Liver (tissue), 9 donors: ENCODE measurements around the gene FAM83C. TPM values are rescaled to one million over a fixed set of nuclear protein-coding genes. Genes with fewer than 3 reads are reported as not detected.
A peak's percentile ranks its signal among the peaks of the same experiment; 100 is the strongest.

ENCODE experiments used
- DNase-seq: peaks from one replicate; pipeline ENCODE4 v3.0.0-alpha.2; 2017; ENCODE audit warnings: low spot score
- H3K27ac ChIP-seq, 2 donors: one replicate each; pipeline ENCODE4 v1.7.0; 2013; ENCODE audit warnings: inconsistent platforms in 2 of 2, low read length in 2 of 2, control low read depth in 1 of 2, low read depth in 1 of 2, mild to moderate bottlenecking in 1 of 2
- H3K27me3 ChIP-seq, 4 donors: one replicate each; pipeline versions ENCODE4 v1.6.1 to v1.7.0; 2013; ENCODE audit warnings: low read length in 3 of 4, inconsistent platforms in 1 of 4, mild to moderate bottlenecking in 1 of 4, moderate library complexity in 1 of 4; ENCODE audit not compliant: control insufficient read depth in 4 of 4, insufficient read depth in 4 of 4
- H3K36me3 ChIP-seq, 4 donors: one replicate each; pipeline versions ENCODE4 v1.6.1 to v1.7.0; 2013; ENCODE audit warnings: low read length in 3 of 4, mild to moderate bottlenecking in 3 of 4, low read depth in 1 of 4, moderate library complexity in 1 of 4; ENCODE audit not compliant: control insufficient read depth in 4 of 4, insufficient read depth in 3 of 4
- H3K4me1 ChIP-seq, 4 donors: one replicate each; pipeline versions ENCODE4 v1.6.1 to v1.7.0; 2013; ENCODE audit warnings: low read length in 3 of 4, mild to moderate bottlenecking in 3 of 4, moderate library complexity in 1 of 4; ENCODE audit not compliant: control insufficient read depth in 4 of 4, insufficient read depth in 4 of 4
- H3K4me3 ChIP-seq, 3 donors: one replicate each; pipeline versions ENCODE4 v1.6.1 to v1.7.0; 2013; ENCODE audit warnings: low read length in 3 of 3, control low read depth in 1 of 3, low read depth in 1 of 3, mild to moderate bottlenecking in 1 of 3
- H3K9ac ChIP-seq, 2 donors: one replicate each; pipeline ENCODE4 v1.7.0; 2013; ENCODE audit warnings: low read length in 2 of 2, mild to moderate bottlenecking in 2 of 2, moderate library complexity in 2 of 2, control low read depth in 1 of 2, low read depth in 1 of 2
- H3K9me3 ChIP-seq, 4 donors: one replicate each; pipeline versions ENCODE4 v1.6.1 to v1.7.0; 2013; ENCODE audit warnings: low read length in 3 of 4; ENCODE audit not compliant: control insufficient read depth in 4 of 4
- EGR1 ChIP-seq, 2 donors: IDR thresholded peaks; 2 replicates each; pipeline ENCODE4 v1.6.1; 2016 to 2018; ENCODE audit warnings: antibody characterized with exemption in 2 of 2, low read depth in 2 of 2
- FOXA1 ChIP-seq: IDR thresholded peaks from 2 replicates; pipeline ENCODE4 v1.6.1; 2016; ENCODE audit warnings: antibody characterized with exemption
- FOXA2 ChIP-seq: IDR thresholded peaks from 2 replicates; pipeline ENCODE4 v1.6.1; 2016; ENCODE audit warnings: antibody characterized with exemption
- HNF4A ChIP-seq, 2 donors: conservative IDR thresholded peaks; 2 replicates each; pipeline ENCODE4 v1.6.1; 2016; ENCODE audit warnings: antibody characterized with exemption in 2 of 2, mild to moderate bottlenecking in 2 of 2
- HNF4G ChIP-seq: IDR thresholded peaks from 2 replicates; pipeline ENCODE4 v1.6.1; 2016; ENCODE audit warnings: antibody characterized with exemption
- JUND ChIP-seq, 2 donors: IDR thresholded peaks; 2 replicates each; pipeline ENCODE4 v1.6.1; 2016; ENCODE audit warnings: antibody characterized with exemption in 2 of 2
- NR2F2 ChIP-seq: IDR thresholded peaks from 2 replicates; pipeline ENCODE4 v1.6.1; 2016; ENCODE audit warnings: antibody characterized with exemption
- RAD21 ChIP-seq, 2 donors: IDR thresholded peaks; 2 replicates each; pipeline ENCODE4 v1.6.1; 2016; ENCODE audit warnings: antibody characterized with exemption in 2 of 2, mild to moderate bottlenecking in 2 of 2
- RXRA ChIP-seq, 2 donors: IDR thresholded peaks; 2 replicates each; pipeline ENCODE4 v1.6.1; 2017 to 2018; ENCODE audit warnings: antibody characterized with exemption in 2 of 2, mild to moderate bottlenecking in 1 of 2
- SP1 ChIP-seq: IDR thresholded peaks from 2 replicates; pipeline ENCODE4 v1.6.1; 2018; ENCODE audit warnings: antibody characterized with exemption, mild to moderate bottlenecking
- TAF1 ChIP-seq: conservative IDR thresholded peaks from 2 replicates; pipeline ENCODE4 v1.6.1; 2016; ENCODE audit warnings: antibody characterized with exemption, mild to moderate bottlenecking
- YY1 ChIP-seq: IDR thresholded peaks from 2 replicates; pipeline ENCODE4 v1.6.1; 2016; ENCODE audit warnings: antibody characterized with exemption, mild to moderate bottlenecking
- WGBS: extraction: QIAGEN DNeasy Blood & Tissue Kit; methylation state at CpG from one replicate; pipeline ENCODE4 v1.1.7; 2013; 5-methylcytosine and 5-hydroxymethylcytosine counted together
- polyA plus RNA-seq, 2 donors: library from polyadenylated mRNA; stranded (reverse) in 1 of 2; unstranded in 1 of 2; fragments of 200-250 nt in 1 of 2; fragments of >200 nt in 1 of 2; fragmentation: Nextera tagmentation in 1 of 2; extraction: Ambion mirVana in 1 of 2; gene quantifications; one replicate each; pipeline versions ENCODE4 v1.2.1 to v1.2.3, GENCODE V29; 2013 to 2015
- total RNA-seq, 2 donors: library from RNA; depleted of rRNA; stranded (reverse); fragments of >200 nt; gene quantifications; one replicate each; pipeline ENCODE4 v1.2.3, GENCODE V29; 2014
- TF ChIP-seq, protein P1 (sequence below): IDR thresholded peaks from 2 replicates; pipeline ENCODE4 v1.6.1; 2016; ENCODE audit warnings: antibody characterized with exemption, mild to moderate bottlenecking
- TF ChIP-seq, protein P2 (sequence below): IDR thresholded peaks from 2 replicates; pipeline ENCODE4 v1.6.1; 2016; ENCODE audit warnings: antibody characterized with exemption
- TF ChIP-seq, protein P3 (sequence below): IDR thresholded peaks from 2 replicates; pipeline ENCODE4 v1.6.1; 2016; ENCODE audit warnings: antibody characterized with exemption
- TF ChIP-seq, protein P4 (sequence below): fragments of 150-350 bp; IDR thresholded peaks from 2 replicates; pipeline ENCODE4 v1.5.1; 2017; ENCODE audit warnings: improper control_type of control experiment, low read depth, low read length; ENCODE audit not compliant: missing input control
- TF ChIP-seq, protein P5 (sequence below): IDR thresholded peaks from 2 replicates; pipeline ENCODE4 v1.6.1; 2016; ENCODE audit warnings: antibody characterized with exemption
- donor health status: healthy.
- donor health status: healthy.
- donor health status: healthy.
- donor health status: healthy.
- donor health status: healthy.

Gene FAM83C
- total and polyA plus RNA-seq, 4 donors: 0.05 TPM; not detected in 3

DNA sequence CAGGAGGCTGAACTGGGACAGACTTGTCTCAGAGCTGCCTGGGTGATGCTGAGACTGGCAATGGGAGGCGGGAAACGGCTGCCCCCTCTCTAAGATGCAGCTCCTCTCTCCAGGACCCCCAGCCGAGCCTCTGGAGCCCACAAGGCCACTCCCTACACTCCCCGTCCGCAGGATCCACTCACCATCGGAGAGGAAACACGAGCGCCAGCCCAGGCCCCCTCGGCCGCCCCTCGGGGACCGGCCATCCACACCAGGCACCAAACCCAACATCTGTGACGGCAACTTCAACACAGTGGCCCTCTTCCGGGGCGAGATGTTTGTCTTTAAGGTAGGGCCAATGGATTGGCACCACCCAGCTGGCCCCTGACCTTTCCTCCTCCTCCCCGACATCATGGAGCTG, 25.1 kb downstream of the FAM83C start:
- DNase-seq: no peak
- no peak overlapping the region for H3K4me3 ChIP-seq
- peaks cover 1 to 16% (median 6%) of the 10 kb centered on the region in 4 donors for H3K36me3 ChIP-seq
- WGBS: 95% methylated on average over 16 of the region's 16 CpGs
- H3K27me3 ChIP-seq: no peaks in the 10 kb centered on the region
- no peak overlapping the region for H3K9ac ChIP-seq
- H3K4me1 ChIP-seq: peaks cover 5 to 21% (median 14%) of the 10 kb centered on the region in 4 donors
- H3K9me3 ChIP-seq: no peaks in the 10 kb centered on the region
- H3K27ac ChIP-seq: no peak overlapping the region
- TF ChIP-seq, protein P1, sequence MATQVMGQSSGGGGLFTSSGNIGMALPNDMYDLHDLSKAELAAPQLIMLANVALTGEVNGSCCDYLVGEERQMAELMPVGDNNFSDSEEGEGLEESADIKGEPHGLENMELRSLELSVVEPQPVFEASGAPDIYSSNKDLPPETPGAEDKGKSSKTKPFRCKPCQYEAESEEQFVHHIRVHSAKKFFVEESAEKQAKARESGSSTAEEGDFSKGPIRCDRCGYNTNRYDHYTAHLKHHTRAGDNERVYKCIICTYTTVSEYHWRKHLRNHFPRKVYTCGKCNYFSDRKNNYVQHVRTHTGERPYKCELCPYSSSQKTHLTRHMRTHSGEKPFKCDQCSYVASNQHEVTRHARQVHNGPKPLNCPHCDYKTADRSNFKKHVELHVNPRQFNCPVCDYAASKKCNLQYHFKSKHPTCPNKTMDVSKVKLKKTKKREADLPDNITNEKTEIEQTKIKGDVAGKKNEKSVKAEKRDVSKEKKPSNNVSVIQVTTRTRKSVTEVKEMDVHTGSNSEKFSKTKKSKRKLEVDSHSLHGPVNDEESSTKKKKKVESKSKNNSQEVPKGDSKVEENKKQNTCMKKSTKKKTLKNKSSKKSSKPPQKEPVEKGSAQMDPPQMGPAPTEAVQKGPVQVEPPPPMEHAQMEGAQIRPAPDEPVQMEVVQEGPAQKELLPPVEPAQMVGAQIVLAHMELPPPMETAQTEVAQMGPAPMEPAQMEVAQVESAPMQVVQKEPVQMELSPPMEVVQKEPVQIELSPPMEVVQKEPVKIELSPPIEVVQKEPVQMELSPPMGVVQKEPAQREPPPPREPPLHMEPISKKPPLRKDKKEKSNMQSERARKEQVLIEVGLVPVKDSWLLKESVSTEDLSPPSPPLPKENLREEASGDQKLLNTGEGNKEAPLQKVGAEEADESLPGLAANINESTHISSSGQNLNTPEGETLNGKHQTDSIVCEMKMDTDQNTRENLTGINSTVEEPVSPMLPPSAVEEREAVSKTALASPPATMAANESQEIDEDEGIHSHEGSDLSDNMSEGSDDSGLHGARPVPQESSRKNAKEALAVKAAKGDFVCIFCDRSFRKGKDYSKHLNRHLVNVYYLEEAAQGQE: no peak
- TF ChIP-seq, protein P2, sequence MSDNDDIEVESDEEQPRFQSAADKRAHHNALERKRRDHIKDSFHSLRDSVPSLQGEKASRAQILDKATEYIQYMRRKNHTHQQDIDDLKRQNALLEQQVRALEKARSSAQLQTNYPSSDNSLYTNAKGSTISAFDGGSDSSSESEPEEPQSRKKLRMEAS: no peak
- TF ChIP-seq, protein P3, sequence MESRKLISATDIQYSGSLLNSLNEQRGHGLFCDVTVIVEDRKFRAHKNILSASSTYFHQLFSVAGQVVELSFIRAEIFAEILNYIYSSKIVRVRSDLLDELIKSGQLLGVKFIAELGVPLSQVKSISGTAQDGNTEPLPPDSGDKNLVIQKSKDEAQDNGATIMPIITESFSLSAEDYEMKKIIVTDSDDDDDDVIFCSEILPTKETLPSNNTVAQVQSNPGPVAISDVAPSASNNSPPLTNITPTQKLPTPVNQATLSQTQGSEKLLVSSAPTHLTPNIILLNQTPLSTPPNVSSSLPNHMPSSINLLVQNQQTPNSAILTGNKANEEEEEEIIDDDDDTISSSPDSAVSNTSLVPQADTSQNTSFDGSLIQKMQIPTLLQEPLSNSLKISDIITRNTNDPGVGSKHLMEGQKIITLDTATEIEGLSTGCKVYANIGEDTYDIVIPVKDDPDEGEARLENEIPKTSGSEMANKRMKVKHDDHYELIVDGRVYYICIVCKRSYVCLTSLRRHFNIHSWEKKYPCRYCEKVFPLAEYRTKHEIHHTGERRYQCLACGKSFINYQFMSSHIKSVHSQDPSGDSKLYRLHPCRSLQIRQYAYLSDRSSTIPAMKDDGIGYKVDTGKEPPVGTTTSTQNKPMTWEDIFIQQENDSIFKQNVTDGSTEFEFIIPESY: no peak
- TF ChIP-seq JUND (IDR thresholded peaks at IDR 0.05): no peak
- TF ChIP-seq RAD21 (IDR thresholded peaks at IDR 0.05): no peak
- TF ChIP-seq SP1: no peak
- no peak for TF ChIP-seq FOXA2
- TF ChIP-seq, protein P4, sequence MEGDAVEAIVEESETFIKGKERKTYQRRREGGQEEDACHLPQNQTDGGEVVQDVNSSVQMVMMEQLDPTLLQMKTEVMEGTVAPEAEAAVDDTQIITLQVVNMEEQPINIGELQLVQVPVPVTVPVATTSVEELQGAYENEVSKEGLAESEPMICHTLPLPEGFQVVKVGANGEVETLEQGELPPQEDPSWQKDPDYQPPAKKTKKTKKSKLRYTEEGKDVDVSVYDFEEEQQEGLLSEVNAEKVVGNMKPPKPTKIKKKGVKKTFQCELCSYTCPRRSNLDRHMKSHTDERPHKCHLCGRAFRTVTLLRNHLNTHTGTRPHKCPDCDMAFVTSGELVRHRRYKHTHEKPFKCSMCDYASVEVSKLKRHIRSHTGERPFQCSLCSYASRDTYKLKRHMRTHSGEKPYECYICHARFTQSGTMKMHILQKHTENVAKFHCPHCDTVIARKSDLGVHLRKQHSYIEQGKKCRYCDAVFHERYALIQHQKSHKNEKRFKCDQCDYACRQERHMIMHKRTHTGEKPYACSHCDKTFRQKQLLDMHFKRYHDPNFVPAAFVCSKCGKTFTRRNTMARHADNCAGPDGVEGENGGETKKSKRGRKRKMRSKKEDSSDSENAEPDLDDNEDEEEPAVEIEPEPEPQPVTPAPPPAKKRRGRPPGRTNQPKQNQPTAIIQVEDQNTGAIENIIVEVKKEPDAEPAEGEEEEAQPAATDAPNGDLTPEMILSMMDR: no peak
- TF ChIP-seq FOXA1: no peak
- TF ChIP-seq, protein P5, sequence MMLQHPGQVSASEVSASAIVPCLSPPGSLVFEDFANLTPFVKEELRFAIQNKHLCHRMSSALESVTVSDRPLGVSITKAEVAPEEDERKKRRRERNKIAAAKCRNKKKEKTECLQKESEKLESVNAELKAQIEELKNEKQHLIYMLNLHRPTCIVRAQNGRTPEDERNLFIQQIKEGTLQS: no peak
- no peak for TF ChIP-seq TAF1
- TF ChIP-seq HNF4A (conservative IDR thresholded peaks at IDR 0.05): no peak
- no peak for TF ChIP-seq EGR1 (IDR thresholded peaks at IDR 0.05; ENCODE audit: low read depth in 2 of 2)
- TF ChIP-seq RXRA (IDR thresholded peaks at IDR 0.05): no peak
- TF ChIP-seq HNF4G: no peak
- TF ChIP-seq NR2F2: no peak
- no peak for TF ChIP-seq YY1

DNA sequence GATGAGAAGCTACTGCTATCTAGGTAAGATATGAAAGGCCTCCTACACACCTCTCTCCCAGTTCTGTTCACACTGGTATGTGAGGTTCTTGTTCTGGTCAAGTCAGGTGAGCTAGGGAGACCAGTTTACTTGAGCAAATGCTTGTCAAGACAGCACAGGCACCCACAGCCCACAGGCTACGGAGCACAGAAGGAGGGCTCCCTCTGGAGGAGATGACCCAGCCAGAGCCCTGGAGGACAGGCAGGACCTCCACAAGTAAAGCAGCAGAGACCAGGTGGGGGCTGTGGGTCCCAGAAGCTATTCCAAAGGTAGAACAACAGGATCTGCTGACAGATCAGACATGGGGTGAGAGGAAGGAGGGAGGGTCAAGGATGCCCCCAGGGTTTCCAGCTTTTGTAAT, 27.5 kb downstream of the FAM83C start:
- Histone ChIP-seq H3K27ac (no peak overlapping the region), H3K4me3 (no peak overlapping the region), H3K36me3 (peaks cover 0 to 7% (median 2%) of the 10 kb centered on the region in 4 donors), H3K9me3 (no peaks in the 10 kb centered on the region), H3K27me3 (no peaks in the 10 kb centered on the region), H3K9ac (no peak overlapping the region), H3K4me1 (peaks cover 5 to 21% (median 14%) of the 10 kb centered on the region in 4 donors)
- DNase-seq: no peak
- 80% methylated on average over 1 of the region's 1 CpG for WGBS
- TF ChIP-seq NR2F2 (no peak), RAD21 (IDR thresholded peaks at IDR 0.05) (peak; percentile 17 to 30)
